ENCODE data around the gene C15orf39.
"Not testable (repeated sequence)": the region's sequence is repeated elsewhere in the genome, so short reads cannot be mapped to it uniquely, and the experiment has no call there.

The C15orf39 gene

DNA sequence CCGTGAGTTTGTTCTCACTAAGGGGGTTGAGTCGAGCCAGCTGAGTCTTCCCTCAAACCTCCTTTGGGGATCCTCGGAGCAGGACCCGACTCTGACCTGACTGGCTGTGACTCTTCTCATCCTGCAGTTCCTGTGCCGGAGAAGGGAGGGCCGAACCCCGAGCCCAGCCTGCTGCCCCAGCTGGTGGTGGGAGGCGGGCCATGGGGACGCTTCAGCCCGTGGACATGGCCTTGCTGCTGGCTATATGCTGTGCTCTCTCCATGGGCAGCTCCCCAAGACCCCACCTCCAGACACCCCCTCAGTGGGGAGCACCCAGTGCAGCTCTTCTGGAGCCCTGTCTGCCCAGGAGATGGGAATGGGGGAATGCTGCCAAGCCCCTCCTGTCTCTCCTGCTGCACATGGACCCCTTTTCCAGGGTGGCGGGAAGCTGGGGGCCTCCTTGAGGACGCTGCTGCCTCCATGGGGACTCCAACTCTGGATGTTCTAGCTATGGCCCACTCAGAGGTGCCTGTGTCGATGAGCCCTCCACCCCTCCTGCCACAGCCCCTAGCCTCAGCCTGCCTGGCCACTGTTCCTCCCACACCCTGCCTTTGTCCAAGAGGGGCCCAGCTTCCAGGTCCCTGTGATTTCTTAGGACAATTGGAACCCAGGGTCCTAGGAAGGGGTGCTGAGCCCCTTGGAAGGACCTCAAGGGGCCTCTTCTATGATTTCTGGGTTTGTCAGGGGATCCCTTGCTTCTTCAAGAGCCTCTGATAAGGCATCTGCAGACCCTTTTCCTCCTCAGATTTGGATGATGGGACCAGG is 12.8 kb downstream of the C15orf39 start:
- TF ChIP-seq, protein P1, sequence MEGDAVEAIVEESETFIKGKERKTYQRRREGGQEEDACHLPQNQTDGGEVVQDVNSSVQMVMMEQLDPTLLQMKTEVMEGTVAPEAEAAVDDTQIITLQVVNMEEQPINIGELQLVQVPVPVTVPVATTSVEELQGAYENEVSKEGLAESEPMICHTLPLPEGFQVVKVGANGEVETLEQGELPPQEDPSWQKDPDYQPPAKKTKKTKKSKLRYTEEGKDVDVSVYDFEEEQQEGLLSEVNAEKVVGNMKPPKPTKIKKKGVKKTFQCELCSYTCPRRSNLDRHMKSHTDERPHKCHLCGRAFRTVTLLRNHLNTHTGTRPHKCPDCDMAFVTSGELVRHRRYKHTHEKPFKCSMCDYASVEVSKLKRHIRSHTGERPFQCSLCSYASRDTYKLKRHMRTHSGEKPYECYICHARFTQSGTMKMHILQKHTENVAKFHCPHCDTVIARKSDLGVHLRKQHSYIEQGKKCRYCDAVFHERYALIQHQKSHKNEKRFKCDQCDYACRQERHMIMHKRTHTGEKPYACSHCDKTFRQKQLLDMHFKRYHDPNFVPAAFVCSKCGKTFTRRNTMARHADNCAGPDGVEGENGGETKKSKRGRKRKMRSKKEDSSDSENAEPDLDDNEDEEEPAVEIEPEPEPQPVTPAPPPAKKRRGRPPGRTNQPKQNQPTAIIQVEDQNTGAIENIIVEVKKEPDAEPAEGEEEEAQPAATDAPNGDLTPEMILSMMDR (IDR thresholded peaks at IDR 0.05; ENCODE audit: low read depth, low read length) = no peak
- no peak for DNase-seq (ENCODE audit: extremely low read depth, low read depth)

DNA sequence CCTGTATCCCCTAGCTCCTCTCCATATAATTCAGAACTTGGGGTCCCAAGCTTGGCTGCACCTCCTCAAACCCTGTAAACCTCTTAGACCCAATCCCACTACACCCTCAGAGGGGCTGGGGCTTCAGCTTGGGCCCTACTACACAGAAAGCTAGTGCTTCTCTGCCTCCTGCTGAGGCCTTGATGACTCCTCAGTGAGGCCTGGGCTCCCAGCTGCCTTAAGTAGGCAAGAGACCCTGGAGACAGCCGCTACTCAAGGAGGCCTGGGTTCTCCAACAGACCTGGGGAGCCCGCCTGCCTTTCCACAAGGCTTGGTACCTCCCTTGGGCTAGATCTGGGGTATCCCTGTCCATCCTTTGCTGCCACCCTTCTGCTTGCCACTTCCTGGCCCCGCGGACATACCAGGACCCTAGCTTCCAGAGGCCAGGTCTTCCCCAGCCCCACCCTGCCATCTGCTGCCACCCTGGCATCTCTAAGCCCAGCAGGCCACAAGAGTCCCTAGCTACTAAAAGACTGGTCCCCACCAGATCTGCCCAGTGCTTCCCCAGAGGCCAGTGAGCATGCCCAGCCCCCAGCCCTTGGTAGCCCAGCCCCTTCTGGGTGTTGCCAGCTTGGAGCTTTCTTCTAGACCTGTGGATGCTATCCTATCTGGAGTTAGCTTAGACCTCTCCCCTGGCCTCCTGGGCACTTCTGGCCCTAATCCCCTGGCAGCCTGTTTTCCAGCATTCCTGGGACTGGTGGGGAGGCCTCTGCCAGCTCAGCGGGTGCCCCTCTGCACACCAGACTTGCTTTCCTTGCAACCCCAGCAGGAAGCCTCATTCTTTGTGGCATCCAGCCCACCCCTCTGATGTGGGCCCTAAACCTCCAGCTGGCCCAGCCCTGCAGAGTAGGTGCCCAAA is 13.7 kb downstream of the C15orf39 start:
- TF ChIP-seq, protein P1 (IDR thresholded peaks at IDR 0.05; ENCODE audit: low read depth, low read length) = no peak
- DNase-seq (ENCODE audit: extremely low read depth, low read depth) = no peak

DNA sequence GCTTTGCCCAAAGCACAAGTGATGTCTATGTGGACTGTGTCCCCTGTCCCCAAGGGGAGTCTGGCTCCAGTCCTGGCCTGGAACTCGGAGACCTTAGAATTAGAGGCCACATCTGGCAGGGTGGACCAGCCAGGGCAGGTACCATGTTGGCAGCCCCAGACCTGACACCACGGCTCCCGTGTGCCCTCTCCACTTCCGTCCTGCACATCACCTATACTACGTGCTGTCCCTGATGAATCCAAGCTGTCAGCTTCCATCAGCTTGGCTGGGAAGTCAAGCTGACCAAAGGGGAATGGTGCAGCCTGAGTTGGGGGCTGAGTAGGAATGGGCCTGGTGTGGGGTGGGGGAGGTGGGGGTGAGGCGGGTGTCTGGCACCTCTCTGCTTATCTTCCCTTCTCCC is 15.3 kb downstream of the C15orf39 start:
- TF ChIP-seq, protein P1 (IDR thresholded peaks at IDR 0.05; ENCODE audit: low read depth, low read length) = no peak
- no peak for DNase-seq (ENCODE audit: extremely low read depth, low read depth)

DNA sequence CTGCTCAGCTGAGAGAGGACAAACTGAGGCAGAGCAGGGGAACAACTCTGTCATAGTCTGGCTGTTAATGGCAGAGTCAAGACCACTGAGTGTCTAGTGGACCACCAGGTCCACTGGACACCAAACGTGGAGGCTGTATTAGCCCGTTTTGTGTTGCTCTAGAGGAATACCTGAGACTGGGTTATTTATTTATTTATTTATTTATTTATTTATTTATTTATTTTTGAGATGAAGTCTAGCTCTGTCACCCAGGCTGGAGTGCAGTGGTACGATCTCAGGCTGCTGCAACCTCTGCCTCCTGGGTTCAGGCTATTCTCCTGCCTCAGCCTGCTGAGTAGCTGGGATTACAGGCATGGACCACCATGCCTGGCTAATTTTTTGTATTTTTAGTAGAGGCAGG is 15.9 kb downstream of the C15orf39 start:
- not testable (repeated sequence) for DNase-seq (ENCODE audit: extremely low read depth, low read depth)

DNA sequence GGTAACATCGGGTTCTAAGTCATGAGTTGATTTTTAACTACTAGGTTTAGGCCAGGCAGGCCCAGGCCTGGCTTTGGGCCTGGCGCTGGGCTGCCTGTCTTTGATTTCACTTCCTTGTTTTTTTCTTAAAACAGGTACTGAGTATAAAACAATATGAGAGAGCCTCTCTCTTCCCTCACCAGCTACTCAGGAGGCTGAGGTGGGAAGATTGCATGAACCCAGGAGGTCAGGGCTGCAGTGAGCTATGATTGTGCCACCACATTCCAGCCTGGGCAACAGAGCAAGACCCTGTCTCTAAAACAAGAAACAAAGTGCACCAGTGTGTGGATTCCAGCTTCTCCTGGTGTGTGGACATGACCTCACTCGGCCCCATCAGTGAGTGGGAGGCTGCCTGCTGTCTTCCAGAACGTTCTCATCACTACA is 17.8 kb downstream of the C15orf39 start:
- not testable (repeated sequence) for DNase-seq (ENCODE audit: extremely low read depth, low read depth)

DNA sequence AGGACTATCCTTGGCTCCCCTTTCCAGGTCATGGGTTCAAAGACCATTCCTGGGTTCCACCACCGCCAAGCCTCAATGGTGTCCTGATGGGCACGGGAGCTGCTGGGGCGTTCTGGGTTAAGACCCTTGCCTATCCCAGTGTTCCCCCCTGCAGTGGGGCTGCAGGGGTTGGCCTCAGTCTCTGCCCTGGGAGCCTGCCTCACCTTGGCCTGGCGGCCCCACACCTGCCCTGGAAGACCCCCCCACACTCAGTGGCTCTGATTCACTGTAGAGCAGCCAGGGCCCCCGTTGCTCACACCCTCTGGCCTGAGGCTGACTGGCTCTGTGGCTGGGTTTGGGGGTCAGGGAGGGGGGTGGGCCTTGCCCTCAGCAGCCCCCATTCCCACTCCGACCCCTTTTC is 22.0 kb downstream of the C15orf39 start:
- DNase-seq (ENCODE audit: extremely low read depth, low read depth) = no peak
- TF ChIP-seq, protein P1 (IDR thresholded peaks at IDR 0.05; ENCODE audit: low read depth, low read length) = no peak

DNA sequence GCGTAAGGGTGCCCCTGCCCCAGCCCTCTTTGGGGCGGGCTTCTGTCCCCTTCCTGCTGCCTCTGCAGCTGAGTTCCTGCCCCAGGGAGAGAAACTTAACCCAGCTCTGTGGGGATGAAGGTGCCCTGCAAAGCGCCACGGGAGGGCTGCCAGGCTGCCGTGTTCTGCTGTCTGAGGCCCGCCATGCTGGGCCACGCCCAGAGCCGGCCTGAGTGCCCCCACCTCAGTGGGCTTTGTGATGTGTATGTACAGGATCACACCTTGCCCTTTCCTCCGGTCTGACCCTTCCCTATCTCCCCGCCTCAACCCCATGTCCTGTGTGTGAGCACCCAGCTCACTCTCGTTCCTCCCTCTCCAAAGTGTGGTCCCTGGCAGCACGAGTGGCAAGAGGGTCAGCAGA is 22.6 kb downstream of the C15orf39 start:
- TF ChIP-seq, protein P1 (IDR thresholded peaks at IDR 0.05; ENCODE audit: low read depth, low read length) = no peak
- DNase-seq (ENCODE audit: extremely low read depth, low read depth) = no peak

DNA sequence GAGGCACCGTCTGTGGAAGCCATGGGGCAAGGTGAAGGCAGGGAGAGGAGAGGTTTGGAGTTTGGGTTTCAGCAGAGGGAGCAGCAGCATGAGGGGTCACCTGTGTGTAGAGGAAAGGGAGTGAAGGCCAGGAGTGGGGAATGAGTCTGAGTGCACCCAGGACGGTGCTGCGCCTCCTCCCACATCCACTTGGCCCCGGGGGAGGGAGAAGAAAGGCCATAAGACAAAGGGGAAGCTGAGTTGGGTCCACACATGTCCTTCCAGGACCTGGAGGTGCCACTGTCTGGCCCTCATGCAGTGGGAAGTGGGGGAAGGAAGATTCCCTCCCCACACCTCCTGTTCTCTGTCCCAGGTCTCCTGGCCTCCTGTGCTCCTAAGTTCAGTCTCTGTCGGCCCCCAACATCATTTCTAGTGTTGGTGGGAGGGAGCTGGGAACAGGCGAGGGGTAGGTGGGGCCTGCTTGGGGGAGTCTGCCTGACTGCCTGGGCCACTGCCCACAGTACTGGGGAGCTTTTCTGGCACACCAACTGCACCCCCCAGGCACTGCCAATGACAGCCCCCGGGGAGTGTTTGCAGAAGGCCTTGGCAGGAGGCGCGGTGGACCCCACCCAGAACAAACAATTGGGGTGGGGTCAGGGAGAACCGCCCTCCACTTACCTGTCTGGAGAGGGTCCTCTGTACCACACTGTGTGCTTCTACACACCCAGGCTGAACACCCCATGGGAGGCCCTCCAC is 23.6 kb downstream of the C15orf39 start:
- DNase-seq (ENCODE audit: extremely low read depth, low read depth) = not testable (repeated sequence)
